SK-N-MC (cell line): ENCODE data around the gene RALGPS1.

Experiments
- EZH2 ChIP-seq: fragments of 200-600 bp; sonication (generic); IDR thresholded peaks from one replicate; pipeline ENCODE4 v1.6.1; 2017; ENCODE audit warnings: antibody characterized with exemption
- FOXP2 ChIP-seq: optimal IDR thresholded peaks from 2 replicates; pipeline ENCODE3; 2011; ENCODE audit warnings: mild to moderate bottlenecking, moderate library complexity; ENCODE audit not compliant: insufficient read depth; ENCODE audit errors: extremely low read length, control extremely low read depth
- POLR2AphosphoS5 ChIP-seq: IDR thresholded peaks from 2 replicates; pipeline ENCODE4 v1.6.1; 2012; ENCODE audit warnings: mild to moderate bottlenecking, low read depth, low read length, borderline replicate concordance

- TF ChIP-seq EZH2 = no peak
- no peak for TF ChIP-seq FOXP2
- TF ChIP-seq POLR2AphosphoS5 = no peak
Measured at GRCh38 chr9:127058645-127059021, 144.1 kb downstream of the RALGPS1 start.
